HG02678 (cell line): ENCODE results near the gene CARD11.

Source experiments
- ATAC-seq: cut with Tn5 transposase; IDR thresholded peaks from one replicate; pipeline ENCODE4 v1.9.1; 2021; ENCODE audit warnings: mild to moderate bottlenecking, moderate library complexity; ENCODE audit not compliant: unreplicated experiment

The CARD11 gene

DNA sequence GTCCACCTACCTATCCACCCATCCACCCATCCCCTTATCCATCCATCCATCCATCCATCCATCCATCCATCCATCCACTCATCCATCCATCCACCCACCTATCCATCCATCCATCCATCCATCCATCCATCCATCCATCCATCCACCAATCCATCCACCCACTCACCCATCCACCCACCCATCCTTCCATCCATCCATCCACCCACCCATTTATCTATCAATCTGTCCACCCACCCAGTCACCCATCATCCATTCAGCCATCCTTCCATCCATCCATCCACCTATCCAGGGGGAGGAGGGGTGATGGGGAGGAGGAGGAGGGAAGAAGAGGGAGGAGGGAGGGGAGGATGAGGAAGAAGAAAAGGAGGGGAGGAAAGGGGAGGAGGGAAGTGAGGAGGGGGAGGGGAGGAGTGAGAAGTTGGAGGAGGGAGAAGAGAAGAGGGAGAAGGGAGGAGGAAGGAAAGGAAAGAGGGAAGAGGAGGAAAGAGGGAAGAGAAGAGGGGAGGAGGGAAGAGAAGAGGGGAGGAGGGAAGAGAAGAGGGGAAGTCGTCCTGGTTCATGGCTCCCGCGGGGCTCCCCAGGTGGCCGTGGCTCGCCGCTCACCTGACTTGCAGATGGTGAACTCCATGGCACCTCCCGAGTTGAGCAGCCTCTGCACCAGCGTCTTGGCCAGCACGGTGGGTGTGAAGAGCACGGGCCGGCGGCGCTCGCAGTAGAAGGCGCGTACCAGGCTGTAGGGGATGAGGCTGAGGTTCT lies 130.8 kb downstream of the CARD11 start:
- ATAC-seq: no peak

DNA sequence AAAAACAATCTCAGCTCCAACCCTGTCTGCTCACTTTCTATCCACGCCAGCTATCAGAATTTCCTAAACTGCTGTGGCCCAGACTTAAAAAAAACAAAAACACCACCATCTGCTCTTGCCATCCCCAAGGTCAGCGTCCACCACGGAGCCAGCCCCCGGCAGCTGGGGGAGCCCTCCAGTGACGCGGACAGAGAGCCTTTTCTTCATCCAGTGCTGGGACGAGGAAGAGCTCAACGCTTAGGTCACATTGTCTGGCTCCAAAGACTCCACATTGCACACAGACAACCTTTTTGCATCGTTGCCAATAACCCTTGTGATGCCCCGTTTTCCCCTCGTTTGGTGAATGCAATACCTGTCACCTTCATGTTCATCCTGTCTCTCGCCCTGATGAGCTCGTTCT lies 132.2 kb downstream of the CARD11 start:
- ATAC-seq: no peak

DNA sequence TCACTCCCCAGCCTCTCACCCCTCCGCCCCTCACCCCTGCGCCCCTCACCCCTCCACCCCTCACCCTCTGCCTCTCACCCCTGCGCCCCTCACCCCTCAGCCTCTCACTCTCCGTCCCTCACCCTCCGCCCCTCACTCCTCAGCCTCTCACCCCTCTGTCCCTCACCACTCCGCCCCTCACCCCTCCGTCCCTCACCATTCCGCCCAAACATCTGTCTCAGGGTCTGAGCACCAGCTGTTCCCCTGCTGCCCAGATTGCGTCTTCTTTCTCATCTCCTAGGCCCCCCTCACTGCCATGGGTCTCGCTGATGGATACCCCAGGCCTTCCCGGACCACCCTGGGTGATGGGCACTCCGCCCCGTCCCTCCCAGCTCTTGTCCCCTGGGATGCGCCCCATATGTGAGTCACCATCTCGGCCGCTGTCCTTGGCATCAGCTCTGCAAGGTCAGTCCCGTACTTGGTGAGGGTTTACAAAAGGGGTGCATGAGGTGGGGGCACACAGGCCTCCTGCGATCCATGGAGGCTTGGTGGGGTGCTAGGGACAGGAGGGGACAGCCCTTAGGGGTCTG lies 134.1 kb downstream of the CARD11 start:
- ATAC-seq: no peak

DNA sequence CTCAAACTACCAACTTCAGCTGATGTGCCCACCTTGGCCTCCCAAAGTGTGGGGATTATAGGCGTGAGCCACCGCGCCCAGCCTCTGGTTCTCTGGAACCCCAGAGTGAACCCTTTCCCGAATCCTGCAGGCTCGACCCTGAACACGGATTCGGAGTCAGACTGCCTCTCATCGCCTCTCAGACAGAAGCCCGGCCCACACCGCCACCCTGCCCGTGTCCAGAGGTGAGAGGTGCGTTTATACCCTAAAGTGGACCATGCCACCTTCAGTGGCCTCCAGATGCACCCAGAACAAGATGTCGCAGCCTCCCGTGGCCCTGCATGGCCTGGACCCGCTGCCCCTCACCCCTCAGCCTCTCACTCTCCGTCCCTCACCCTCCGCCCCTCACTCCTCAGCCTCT lies 134.6 kb downstream of the CARD11 start:
- no peak for ATAC-seq

DNA sequence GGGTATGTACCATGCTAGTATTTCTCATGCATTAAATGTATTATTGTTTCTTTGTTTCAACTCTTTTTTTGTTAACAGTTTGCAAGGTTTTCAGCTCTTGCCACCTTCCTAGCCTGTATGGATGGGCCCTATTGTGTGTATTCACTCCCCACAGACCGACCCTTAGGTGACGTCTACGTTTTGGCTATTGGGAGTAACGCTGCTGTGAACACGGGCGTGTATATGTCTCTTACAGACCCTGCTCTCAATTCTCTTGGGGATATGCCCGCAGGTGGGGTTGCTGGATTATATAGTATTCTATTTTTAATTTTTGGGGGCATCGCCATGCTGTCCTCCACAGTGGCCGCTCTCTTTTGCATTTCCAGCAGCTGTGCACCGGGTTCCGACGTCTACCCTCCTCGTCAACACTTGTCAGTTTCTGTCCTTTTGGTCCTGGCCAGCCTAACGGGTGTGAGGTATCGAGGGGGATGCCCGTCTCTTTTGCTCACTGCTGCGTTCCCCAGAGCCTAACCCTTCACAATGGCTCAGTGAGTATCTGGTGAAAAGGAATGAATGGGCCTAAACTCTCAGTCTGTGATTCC lies 135.5 kb downstream of the CARD11 start:
- ATAC-seq: no peak

DNA sequence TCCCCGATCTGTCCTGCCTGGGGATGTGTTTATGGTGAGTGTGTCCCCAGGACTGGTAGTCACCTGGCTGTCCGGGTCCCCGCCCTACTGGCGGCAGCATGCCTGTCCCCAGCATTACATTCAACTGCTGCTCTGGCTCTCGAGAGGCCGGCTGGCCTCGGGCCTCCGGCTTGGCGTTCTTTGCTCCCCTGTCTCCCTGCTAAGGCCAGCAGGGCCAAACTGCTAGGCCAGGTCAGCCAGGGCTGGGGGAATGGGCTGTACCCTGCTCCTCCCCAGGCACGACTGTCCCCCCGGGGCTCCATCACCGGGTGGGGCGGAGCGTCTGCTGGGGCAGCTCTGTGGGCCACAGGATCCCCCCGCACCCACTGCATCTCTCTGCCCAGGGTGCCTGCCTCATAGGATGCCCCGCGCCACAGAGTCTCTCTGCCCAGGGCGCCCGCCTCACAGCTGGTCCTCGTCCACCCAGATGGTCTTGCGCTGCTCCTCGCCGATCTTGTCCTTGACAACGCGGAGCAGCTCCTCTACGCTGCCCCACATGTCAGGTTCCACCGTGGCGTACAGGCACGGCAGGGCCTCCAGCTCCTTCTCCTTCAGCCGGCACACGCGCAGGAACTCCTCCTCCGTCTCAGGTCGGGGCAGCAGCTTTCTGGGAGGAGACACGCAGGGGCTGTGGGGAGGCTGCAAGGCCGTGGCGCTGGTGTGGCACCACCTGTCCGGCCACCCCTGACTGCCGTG lies 137.3 kb downstream of the CARD11 start:
- no peak for ATAC-seq

DNA sequence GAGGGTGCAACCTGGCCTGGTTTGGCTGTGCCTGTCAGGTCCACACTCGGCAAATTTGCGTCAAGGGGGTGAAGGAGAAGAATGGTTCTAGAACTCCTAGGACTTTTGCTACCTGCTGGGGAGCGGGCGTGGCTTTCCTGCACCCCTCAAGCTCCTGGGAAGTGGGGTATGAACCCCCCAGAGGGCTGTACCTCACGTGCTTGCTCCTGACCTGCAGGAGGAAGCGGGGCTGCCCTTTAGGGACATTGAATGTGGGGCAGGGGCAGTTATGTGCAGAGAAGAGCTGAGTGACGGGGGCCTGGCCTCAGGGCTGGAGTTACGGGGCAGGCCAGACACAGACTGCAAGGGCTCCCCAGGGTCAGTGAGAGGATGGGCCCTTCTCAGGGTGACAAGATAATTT lies 138.2 kb downstream of the CARD11 start:
- no peak for ATAC-seq

DNA sequence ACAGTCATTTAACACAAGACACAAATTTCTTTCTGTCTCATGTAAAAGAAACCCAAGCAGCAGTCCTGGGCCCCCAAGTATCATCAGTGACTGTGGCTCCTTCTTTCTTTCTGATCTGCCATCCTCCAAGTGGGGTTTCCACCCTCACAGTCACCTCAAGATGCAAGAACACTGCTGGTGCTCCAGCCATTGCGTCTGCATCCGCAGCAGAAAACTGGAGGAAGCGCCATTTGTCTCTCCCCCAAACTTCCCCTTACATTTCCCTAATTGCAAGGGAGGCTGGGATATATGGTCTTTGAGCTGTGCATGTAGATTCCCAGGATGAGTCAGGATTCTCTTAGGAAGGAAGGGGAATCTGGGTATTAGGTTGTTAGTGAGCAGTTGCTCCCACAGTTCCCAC lies 138.6 kb downstream of the CARD11 start:
- ATAC-seq: no peak

DNA sequence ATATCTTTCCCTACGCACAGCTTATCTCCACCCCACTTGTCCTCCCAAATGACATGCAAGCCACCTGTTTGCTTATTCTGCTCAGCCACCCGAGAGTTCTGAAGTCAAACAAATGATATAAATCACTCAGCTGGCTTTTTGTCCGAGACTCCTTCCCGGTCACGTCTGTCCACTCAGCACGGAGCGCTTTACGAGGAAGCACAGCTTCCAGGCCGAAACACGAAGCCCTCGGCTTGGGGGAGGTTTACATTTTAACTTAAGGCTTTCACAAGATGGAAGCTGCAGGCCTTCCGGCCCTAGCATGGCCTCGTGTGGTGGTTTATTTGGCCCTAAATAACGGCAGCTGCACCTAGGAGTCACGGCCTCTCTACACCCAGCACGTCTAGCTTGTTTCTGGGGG lies 139.5 kb downstream of the CARD11 start:
- no peak for ATAC-seq

DNA sequence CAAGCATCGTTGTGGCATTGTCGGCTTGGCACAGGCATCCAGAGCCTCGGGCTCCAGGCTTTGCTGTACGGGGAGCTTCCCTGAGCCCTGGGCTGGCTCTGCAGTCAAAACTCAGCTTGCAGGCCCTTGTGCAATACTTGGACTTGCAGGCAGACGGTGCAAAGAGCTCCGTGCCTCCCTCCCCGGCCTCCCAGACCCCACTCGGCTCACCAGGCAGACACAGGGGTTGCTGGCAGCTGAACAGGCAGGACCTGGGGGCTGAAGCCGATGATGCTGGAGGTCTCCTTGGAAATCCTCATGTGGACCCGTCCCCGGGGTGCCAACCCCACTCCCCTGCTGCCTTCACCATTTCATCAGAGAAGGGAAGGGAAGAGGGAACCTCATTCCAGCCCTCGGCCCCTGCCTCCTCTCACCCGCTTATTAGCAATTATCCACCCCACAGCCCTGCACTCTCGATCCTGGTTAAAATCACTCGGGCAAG lies 139.9 kb downstream of the CARD11 start:
- ATAC-seq: no peak

DNA sequence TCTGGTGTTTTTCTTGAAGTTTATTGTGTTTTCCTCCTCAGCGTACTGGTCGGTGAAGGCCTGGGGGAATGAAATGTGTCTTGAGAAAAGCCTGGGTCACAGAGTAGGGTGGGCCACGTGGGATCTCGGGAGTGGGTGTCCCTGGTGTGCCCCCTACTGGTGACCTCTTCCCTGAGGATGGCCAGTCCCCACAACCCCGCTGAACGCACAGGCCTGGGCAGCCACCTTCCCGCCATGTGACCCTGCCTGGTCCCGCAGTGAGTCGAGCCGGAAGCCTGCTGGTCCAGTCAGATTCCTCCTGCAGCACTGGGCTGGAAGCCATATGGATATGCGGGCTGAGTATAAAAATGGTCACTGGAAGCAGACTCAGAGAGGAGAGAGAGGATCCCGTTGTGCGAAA lies 146.6 kb downstream of the CARD11 start:
- ATAC-seq: no peak

DNA sequence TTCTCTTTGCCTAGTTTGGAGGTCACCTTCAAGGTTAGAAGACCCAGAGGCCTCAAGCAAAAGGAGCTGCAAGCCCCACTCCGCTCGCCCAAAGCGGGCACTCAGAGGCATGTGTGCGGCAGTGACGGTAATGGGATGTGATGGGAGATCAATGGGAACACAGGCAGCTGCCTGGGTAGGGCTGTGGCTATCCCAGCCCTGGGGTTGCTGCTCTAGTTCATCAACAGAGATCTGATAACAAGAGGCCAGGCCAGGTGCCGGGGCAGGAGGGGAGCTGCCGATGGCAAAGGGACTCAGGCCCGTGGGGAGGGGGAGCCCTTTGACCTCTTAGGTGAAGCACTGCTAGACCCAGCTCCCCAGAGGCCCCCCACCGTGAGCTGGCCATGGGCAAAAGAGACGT lies 147.5 kb downstream of the CARD11 start:
- ATAC-seq: no peak

DNA sequence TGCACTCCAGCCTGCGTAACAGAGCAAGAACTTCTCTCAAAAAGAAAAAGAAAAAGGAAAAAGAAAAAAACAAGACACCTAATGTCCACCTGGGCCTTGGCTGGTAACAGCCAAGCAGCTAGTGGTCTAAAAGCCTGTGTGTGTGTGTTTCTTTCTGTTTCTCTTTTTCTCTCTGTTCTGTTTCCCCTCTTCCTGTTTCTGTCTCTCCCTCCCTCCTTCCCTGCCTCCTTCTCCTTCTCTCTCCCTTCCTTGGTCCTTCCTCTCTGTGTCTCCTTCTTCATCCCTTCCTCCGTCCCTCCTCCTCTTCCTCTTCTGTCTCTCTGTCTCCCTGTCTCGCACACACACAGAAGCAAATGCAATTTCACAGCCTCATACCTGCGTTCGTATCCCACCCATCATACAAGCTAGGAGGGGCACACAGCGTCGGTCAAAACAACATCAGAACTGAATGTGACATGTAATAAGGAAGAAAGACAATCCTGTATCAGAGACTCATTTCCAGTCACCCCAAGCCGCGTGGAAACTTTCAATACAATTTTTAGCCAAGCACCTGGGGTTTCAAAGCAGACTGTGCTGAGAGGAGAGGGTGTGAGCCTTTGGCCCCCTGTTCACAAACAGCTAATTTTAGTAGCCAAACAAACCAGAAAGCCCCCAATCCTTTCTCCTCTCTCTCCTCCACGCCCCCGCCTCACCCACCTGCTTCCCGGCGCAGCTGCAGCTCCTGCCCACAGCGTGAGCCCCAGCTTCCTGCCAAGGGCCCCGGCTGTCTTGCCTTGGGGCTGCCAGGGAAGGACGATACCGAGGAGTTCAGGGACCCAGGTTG lies 149.3 kb downstream of the CARD11 start:
- peak; percentile 70 for ATAC-seq

DNA sequence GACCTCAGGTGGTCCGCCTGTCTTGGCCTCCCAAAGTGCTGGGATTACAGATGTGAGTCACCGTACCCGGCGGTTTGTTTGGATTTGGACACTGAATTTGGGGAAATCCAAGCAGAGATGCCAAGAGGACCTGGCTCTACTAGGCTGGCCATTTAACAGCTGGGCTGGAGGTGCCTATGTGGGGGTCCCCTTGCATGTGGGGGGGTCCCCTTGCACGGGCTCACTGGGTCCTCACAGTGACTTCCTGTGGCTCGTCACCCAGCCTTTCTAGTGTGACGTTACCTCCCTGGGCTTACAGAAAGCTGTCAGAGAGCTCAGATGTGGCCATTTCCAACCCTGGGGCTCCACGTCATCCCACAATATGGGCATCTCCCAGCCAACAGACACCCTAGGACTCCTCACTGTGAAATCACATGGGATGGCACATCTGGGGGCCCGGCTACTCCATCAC lies 150.2 kb downstream of the CARD11 start:
- no peak for ATAC-seq

DNA sequence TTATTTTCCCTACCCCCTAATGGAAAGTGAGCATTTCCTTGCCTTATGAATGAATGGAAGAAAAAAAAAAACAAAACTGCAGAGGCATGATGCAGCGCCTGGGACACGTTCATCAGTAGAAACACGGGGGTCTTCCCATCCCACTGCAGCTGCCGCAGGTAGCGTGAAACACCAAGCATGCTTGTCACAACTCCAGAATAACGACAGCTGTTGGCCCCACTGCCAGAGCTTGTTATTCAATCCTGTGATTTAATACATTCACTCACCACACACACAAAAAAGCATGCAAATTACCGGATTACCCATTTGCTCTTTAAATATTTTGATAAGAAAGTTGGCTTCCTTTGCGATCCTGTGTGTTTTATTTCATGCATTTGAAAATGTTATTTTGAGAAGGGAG lies 151.1 kb downstream of the CARD11 start:
- no peak for ATAC-seq

DNA sequence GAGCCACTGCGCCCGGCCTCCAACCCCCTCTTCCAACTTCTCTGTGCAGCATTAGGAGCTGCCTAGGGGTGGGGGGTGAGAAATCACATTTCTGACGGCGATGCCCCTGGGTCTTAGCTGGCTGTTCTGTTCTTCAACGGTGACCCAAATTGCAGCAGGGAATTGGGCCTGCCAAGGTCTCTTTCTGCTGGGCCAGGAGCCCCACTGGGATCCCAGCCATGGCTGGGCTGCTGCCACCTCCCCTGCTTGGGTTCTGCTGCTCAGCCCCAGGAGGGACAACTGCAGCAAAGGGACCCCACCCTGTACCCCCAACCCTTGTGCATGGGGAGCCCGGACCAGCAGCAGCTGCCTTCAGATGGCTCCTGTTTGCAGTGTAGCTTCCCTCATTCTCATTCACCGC lies 155.9 kb downstream of the CARD11 start:
- no peak for ATAC-seq

DNA sequence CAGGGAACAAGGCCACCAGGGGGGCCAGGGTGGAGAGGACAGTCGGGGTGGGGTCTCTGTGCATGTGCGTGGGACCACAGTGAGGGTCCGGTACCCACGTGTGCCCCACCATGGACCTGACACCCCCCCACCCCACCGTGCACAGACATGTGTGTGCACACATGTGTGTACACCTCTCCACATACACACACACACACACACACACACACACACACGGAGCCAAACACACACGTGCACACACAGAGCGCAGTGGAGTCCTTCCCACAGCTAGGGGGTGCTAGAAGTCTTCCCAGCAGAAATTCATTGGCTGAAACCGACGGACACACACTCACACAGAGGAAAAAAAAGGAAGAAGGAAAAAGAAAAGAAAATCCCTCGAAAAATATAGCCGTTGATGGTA lies 156.8 kb downstream of the CARD11 start:
- ATAC-seq: peak; percentile 61

DNA sequence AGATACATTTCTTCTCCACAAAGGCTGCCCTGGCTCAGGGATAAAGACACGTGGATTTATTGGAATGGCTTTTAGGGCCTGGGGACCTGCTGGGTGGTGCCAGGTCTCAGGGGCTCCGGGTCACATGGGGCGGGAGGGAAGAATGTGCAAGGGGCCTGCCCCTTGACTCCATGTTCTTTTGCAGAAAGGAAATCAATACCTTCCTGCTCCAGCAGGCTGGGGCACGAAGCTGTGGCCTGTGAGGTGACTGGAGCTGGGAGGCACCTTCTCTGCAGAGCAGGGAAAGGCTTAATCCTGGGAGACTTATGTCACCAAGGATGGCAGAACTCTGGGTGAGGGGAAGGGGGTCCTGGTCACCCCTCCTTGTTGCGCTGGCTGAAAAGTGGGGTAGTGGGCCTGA lies 157.3 kb downstream of the CARD11 start:
- no peak for ATAC-seq

DNA sequence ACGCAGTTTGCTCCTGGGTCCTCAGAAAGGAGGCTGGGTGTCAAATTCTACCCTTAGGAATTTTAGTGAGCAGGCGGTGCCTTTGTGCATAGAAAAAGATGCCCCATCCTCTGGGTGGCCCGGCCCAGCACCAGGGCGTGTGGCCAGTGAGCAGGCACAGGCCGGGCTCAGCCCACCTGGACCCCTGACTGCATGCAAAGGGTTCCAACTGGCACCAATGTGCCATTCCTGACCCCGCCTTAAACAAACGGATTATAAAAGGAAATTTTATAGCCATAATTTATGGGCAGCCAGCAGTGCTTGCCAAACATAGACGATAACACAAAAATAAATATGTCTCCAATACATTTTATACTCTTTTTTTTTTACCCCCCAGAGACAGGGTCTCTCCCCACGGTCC lies 159.5 kb downstream of the CARD11 start:
- ATAC-seq: no peak

DNA sequence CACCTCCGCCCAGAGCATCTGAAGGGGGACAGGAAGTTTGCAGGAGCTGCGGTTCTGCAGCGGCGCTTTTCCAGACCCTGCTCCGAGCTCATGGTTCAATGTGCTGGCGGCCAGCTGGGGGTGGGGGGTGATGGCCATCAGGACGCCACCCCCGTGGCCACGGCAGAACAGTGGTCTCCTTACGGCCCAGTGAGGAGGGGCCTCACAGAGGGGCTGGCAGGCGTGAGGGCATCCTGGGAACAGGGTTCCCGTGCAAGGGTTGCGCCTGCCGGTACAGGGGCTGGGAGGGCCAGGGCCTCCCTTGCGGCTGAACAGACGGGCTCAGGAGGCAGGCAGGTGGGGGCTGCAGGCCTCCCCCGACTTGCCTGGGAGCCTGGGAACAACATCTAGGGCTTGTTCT lies 160.6 kb downstream of the CARD11 start:
- no peak for ATAC-seq

DNA sequence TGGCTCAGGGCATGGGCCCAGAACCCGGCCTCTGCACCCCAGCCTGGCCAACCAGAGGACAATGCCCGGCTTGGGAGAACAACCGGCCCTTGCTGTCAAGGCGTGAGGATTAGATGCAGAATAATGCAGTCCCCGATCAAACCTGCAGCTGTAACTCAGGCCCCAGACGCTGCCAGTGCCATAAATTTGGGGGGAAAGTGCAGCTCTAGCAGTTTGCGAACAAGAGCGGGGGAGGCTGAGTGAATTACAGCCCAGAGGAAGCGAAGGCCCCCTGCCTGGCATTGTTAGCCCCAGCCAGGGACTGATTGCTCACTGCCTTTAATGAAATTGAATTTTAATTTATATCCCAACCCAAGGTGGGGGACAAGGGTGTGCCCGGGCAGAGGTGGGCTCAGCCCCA lies 161.6 kb downstream of the CARD11 start:
- no peak for ATAC-seq
